Measurements from ENCODE around the gene CLVS2.

The CLVS2 gene

DNA sequence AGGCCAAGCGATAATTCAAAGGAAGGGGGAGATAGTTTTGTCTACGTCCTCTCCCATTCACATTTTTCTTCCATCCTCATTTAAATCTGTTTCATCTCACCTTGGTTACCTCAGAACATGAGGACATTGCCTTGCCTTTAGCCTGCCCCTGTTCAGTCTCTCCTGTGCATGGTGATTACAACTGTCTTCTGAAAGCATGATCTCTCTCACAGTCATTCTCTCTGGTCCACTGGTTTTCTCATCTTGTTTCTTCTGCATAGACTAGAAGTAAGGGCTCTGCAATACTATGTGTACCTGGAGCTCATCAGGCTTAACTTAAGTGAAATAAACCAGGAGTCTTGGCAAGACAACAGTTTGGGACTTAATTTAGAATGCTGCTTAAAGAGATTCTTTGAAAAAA is 31.4 kb downstream of the CLVS2 start:
- no peak for DNase-seq

DNA sequence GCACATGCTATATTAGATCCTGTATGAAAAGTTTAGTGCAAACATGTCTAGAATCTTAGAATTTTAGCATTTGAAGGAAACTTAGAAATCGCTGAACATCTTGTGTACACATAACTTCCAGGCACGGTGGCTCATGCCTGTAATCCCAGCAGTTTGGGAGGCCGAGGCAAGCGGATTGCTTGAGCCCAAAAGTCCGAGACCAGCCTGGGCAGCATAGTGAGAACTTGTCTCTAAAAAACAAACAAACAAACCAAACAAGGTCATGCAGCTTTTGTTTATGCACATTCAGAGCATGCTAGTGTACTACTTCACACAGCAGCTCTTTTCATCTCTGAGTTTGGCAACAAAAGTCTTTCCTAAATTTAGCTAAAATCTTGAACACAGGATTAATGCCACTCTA is 32.2 kb downstream of the CLVS2 start:
- DNase-seq, result no peak

DNA sequence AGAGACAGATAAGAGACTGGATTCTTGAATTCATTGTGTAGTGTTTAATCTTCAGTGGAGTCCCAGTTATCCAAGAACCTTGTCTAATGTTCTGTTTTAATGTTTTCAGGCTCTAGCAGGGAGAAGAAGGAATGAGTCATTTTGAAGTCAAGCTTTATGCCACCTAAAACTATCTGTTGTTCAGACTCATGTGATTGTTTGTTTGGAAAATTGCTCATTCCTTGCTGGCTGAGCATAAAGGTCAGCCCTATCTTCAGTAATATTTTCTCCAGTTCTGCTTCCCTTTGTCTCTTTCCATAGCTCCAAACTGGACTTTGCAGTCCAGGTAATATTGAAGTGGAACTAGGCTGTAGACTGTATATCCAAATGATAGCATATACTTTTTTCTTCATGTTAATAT is 34.2 kb downstream of the CLVS2 start:
- no peak for DNase-seq

DNA sequence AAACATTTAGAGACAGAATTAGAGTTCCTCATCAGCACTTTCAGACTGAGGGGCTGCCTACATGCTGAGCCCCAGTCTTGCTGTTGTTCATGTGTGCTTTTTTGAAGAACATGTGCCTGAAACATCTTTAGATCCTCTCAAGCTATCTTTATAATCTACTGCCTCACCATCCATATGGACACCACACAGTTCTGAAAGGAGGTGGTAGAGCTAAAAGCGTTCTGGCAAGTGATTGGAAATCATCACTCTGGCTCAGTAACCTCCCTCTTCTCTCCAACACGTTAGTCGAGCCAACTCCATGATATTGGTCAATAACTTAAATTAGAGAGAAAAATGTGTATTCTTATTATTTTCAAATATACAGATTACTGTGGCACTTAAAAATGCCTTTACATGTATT is 40.6 kb downstream of the CLVS2 start:
- no peak for DNase-seq

DNA sequence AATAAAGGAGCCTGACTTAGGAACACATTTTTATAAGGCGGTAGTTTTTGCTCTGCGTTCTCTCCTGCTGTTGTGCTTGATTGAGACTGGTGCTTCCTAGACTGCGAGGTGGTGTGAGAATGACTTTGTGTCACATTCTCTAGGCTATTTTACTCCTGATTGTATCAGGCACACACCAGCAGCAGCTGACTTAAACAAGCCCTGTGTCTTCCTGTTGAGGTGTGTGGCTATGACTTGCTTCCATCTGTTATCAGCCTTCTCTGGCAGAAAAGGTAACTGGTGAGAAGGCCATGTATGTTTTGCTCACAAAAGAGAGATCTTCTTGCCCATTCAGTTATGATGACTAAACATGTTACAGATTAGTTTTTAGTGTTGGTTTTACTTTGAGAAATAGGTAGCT is 43.4 kb downstream of the CLVS2 start:
- DNase-seq, result no peak

DNA sequence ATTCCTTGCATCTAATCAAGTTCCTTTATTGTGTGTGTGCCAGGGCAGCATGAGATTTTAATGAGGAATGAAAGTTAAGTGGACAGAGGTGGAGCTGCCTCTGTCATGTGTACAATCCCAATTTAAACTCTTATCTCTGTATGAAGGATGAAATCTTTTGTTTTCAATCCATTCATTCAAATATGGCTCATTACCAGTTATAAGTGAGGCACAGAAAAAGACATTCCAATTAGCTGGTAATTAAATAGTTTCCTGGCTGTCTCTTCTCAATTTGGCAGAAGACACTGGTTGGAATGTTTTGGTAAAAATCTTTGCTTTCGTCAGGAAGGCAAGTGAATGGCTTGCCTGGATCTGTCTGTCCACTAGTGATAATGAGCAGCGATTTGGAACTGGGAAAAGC is 46.4 kb downstream of the CLVS2 start:
- no peak for DNase-seq

DNA sequence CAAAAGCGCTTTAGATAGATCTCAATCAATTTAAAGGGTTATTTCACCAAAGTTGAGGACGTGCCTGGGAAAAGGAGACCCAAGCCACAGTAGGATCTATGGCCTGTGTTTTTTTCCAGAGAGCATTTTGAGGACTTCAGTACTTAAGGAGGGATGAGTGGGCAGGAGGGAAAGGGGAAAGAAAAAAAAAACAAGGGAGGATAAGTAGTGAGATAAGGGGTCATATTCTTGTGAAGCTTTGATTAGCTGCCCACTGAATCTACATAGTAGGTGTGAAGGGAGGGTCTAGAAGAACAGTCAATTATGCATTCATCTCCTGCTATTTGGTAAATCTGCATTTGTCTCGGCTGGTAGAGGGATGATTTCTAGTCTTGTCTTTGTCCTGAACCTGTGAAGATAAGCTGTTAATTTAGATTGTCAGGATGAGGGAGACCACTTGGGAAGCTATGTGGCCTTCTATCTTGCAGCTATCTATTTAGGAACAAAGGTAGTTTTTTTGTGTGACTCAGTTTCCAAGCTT is 48.4 kb downstream of the CLVS2 start:
- no peak for DNase-seq

DNA sequence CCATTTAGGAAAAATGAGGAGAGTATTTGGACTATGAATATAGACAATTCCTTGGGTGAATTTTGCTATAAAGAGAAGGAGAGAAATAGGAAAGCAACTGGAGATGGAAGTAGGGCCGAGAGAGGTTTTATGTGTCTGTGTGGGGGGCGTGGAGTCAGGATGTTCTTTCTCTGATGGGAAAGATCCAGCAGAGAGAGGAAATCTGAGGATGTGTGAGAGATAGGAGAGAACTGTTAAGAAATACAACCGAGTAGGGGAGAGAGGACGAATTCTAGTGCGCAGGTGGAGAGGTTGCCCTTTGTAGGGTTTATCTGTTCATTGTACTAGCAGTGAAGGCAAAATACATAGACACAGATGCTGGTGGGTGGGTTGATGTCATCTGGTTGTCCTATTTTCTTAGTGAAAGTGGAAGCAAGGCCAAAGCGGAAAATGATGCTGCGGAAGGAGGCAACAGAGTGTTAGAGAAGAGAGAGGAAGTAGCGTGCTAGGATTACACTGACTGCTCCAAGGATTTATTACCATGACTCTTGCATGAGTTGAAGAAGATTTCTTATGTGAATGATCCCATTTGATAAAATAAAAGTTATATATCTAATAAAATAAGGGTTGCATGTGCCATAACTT is 57.7 kb downstream of the CLVS2 start:
- no peak for DNase-seq

DNA sequence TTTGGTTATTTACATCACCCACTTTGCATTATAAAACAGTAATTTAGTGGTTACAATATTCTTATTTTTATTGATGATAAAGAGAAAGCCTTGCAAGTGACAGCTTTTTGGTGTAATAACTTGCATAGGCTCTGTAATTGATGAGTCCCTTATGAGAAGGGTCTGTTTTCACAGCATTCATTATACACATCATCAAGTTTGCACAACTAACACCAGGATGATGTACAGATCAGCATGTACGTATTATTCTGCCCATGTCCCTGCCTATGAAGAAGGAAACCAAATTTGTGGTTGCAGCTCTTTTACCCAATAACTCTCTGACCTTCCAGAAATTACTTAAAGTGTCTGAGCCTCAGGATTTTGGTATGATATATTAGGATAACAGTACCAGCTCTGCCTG is 59.2 kb downstream of the CLVS2 start:
- no peak for DNase-seq

DNA sequence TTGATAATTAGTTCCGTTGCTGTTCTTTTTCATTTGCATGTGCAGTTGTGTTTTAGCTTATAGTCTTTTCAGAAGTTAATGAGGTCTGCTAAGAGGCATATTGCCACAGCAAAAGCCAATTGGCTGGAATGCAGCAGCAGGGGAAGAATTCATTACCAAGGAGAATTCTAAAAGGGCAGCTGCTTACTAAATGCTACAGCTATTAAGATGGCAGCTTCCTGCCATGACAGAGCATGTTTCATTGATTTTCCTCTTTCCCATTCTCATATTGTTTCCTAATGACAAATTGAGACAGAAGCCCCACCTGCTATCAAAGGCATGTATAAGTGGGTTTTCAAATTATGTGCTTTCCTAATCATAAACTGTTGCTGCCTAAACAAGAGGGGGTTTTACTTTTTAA is 66.6 kb downstream of the CLVS2 start:
- DNase-seq, result no peak

DNA sequence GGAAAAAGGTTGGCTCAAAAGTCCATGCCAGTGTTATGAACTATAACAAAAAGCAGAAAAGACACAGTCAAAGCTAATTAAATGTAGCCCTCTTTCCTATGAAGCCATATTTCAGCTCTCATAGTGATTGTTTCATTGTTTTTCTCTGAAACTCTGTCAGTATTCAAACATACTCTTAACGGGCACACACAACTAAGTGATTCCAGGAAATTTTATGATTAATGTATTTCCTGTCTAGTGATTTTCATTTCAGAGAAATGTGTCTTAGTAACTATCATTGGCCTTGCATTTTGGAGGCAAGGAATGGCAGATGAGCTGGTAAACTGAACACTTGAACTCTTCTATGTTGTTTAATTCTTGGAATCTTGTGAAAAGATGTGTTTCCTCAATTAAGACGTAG is 68.0 kb downstream of the CLVS2 start:
- no peak for DNase-seq

DNA sequence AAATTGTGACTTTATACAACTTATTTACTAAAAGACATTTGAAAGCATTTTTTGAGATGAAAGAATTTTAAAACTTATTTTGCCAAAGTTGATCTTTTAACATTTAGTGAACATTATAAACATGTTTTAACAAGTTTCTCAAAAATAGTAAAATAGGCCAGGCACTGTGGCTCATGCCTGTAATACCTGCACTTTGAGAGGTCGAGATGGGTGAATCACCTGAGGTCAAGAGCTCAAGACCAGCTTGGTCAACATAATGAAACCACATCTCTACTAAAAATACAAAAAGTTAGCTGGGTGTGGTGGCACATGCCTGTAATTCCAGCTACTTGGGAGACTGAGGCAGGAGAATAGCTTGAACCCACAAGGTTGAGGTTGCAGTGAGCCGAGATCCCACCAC is 78.6 kb downstream of the CLVS2 start:
- no peak for DNase-seq

DNA sequence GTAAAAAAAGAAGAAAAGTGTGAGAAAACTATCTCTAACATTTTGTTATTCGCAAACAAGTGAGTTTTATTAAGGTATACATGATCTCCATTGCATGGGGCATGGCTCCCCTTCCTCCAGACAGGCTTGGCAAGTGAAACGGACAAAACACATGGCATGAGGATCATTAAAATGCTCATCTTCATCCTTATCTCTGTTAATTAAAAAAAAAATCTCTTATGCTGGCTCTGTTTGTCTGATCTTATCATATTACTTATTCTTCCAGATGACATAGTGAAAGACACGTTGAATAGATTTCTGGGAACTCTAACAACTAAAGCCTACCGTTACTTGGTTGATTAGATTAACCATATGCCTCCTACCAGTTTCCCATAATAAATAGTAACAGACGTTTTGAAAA is 89.4 kb downstream of the CLVS2 start:
- no peak for DNase-seq

DNA sequence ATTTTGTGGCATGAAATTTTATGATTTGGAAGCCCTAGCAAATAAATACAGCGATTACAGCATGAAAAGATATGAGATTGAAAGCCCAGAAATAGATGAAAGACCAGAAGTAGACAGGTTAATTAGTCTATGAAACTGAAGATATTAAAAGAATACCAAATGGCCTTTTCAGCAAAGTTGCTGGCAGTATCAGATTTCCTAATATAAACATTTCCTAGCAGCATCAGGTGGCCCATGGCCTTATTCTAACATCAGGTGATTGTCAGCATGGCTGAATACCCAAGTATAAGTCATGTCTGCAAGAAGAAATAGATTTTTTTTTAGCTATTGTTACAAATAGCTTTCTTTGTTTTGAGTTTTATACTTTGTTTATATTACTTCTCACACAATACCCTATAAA is 93.2 kb downstream of the CLVS2 start:
- no peak for DNase-seq

DNA sequence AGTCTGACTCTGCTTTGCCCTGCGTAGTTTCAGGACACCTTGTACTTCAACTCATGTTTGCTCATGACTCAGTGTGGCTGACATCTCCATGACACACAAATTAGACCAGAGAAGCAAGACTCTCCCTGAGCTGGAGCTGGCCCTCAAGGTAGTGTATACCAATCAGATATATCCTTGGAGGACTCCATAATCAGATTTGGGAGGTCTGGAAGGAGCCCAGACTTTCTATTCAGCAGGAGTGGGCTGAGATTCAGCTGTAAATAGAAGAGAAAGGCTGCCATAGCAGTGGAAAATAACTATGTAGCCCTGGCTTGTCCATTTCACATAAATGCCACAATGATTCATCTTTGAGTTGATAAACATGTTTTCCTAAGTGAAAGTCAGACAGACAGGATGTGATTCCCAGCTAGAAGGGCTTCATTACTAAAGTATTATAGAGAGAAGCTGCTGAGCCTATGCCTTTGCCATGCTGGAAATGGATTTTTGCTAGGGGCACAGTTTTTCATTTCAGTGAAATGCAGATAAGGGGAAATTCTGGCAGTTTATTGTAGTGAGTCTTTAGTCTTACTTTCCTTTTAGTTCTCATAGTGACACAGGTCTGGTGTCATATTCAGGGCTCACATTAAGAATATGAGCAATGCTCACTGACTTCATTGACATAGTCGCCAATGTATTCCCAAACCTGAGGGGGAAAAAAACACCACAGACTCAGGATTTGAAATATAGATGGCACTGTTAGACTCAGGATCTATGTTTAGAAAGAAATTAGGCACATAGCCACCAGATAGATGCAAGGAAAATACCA is 95.3 kb downstream of the CLVS2 start:
- DNase-seq, result no peak

DNA sequence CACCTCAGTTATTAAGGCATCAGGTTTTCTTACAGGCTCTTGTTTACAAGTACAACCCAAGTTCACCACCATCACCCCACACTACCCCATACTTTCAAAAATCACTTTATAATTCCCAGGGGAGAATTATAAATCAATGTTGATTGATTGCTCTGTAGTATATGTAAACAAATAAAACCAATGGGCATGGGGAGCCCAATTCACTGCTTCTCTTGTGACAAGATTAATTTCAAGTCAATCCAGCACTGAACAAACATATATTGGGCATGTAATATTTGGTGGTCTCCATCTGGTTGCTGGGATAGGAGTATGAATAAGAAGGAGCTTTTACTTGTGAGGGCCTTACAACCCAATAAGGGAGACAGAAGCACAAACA is 95.8 kb downstream of the CLVS2 start:
- DNase-seq, result no peak

DNA sequence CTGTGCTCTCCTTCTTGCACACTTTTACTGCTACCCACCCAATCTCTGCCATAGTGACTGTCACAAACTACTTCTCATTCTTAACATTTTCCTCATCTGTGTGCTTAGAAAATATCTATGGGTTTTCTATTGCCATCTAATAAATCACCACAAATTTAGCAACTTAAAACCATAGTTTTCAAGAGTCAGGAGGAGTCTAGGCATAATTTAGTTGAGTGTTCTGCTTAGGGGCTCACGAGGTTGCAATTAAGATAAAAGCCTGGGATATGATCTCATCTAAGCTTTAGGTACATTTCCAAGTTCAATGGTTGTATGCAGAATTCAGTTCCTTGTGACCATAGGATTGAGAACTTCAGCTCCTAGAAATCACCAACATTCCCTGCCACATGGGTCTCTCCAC is 98.8 kb downstream of the CLVS2 start:
- DNase-seq, result no peak

DNA sequence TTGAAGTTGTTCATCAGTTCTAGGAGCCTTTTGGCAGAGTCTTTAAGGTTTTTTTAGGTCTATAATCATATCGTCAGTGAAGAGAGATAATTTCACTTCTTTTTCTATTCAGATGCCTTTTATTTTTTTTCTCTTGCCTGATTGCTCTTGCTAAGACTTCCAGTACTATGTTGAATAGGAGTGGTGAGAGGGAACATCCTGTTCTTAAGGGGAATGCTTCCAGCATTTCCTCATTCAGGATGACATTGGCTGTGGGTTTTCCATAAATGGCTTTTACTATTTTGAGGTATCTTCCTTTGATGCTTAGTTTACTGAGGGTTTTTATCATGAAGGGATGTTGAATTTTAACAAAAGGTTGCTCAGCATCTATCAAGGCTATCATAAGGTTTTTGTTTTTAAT is 109.5 kb downstream of the CLVS2 start:
- no peak for DNase-seq

DNA sequence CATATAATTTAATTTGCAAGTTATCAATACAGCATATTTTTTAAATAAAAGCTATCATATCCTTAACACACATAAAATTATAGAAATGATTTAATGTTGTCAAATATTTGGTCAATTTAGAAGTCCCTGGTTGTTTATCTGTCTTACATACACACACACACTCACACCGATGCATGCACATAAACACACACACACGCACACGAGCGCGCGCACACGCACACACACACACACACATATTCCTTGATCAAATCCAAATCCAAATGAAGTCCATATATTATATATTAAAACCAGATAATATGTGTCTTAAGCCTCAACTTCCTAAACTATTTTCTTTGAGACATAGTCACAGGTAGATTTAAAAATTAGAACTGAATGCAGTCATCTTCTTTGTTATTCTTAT is 120.3 kb downstream of the CLVS2 start:
- DNase-seq, result no peak

DNA sequence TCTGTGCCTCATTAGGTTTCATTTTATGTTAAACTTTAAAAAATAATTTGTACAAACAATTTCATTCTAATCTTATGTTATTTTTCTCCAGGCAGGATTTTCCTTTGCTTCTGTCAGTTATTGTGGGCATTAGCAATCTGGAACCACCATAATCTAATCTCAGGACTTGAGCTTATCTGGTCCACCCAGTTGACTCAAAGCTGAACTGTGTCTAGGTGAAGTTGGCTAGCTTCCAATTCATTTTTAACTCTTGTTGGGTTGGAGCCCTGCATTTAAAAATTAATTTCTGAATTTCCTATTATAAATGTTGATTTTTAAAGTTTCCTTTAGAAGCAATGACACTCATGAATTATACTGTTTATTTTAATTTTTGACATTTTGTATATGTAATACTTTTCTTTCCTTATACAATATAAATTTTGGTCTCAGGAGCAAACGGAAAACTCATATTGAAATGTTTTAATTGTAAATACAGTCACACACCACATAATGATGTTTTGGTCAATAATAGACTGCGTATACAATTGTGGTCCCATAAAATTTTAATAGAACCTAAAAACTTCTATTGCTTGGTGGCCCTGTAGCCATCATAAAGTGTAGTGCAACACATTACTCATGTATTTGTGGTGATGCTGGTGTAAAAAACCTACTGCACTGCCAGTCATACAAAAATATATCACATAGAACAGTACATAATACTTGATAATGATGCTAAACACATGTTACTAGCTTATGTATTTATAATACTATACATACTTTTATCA is 121.3 kb downstream of the CLVS2 start:
- DNase-seq, result no peak

DNA sequence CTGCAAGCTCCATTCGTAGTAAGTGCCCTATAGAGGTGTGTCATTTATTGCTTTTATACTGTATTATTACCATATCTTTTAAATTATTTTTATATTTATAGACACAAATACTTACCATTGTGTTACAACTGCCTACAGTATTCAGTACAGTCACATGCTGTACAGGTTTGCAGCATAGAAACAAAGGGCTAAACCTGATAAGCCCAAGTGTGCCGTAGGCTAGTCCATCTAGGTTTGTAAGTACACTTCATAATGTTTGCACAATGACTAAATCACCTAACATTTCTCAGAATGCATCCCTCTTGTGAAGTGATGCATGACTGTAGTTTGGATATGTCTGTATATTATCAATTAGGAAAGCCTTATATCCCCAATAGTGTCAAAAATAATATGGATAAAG is 122.8 kb downstream of the CLVS2 start:
- no peak for DNase-seq
